Stomach (tissue), 4 donors: Measurements from ENCODE around the gene KCNG3.

Source experiments
- EP300 ChIP-seq: sonication (generic); formaldehyde crosslinking; IDR thresholded peaks from one replicate; pipeline ENCODE4 v1.6.1; 2017; ENCODE audit warnings: antibody characterized with exemption
- POLR2A ChIP-seq, 4 donors: fragments of 450-650 bp; IDR thresholded peaks; one replicate each; pipeline ENCODE4 v1.6.1; 2016; ENCODE audit warnings: antibody characterized with exemption in 4 of 4, control low read depth in 2 of 4, mild to moderate bottlenecking in 1 of 4, moderate library complexity in 1 of 4
- POLR2AphosphoS5 ChIP-seq, 3 donors: sonication (generic); formaldehyde crosslinking; IDR thresholded peaks; one replicate each; pipeline ENCODE4 v1.6.1; 2016; ENCODE audit warnings: antibody characterized with exemption in 3 of 3
- TF ChIP-seq, protein P1 (sequence below), 7 experiments: fragments of 450-650 bp in 4 of 7; fragments of 200-600 bp in 3 of 7; sonication (generic) in 3 of 7; IDR thresholded peaks; one replicate each; pipeline ENCODE4 v1.5.1; 2016 to 2019; ENCODE audit warnings: antibody characterized with exemption in 7 of 7, control low read depth in 2 of 7, mild to moderate bottlenecking in 1 of 7

GRCh38 chr2:42464631-42465030 lies 29.2 kb downstream of the KCNG3 start:
- TF ChIP-seq POLR2A (IDR thresholded peaks at IDR 0.05) (no peak), POLR2AphosphoS5 (IDR thresholded peaks at IDR 0.05) (no peak), EP300 (no peak)
- TF ChIP-seq, protein P1, sequence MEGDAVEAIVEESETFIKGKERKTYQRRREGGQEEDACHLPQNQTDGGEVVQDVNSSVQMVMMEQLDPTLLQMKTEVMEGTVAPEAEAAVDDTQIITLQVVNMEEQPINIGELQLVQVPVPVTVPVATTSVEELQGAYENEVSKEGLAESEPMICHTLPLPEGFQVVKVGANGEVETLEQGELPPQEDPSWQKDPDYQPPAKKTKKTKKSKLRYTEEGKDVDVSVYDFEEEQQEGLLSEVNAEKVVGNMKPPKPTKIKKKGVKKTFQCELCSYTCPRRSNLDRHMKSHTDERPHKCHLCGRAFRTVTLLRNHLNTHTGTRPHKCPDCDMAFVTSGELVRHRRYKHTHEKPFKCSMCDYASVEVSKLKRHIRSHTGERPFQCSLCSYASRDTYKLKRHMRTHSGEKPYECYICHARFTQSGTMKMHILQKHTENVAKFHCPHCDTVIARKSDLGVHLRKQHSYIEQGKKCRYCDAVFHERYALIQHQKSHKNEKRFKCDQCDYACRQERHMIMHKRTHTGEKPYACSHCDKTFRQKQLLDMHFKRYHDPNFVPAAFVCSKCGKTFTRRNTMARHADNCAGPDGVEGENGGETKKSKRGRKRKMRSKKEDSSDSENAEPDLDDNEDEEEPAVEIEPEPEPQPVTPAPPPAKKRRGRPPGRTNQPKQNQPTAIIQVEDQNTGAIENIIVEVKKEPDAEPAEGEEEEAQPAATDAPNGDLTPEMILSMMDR (IDR thresholded peaks at IDR 0.05) = no peak
